Mesendoderm (in vitro differentiated cells): Measurements from ENCODE around the gene BCL2.
"Not testable (repeated sequence)": the region's sequence is repeated elsewhere in the genome, so short reads cannot be mapped to it uniquely, and the experiment has no call there.

ENCODE experiments used
- DNase-seq: peaks from one replicate; pipeline ENCODE4 v3.0.0; 2013
- H2AK5ac ChIP-seq: 2 replicates; pipeline ENCODE4 v1.6.1; 2013; ENCODE audit warnings: low read length, inconsistent platforms
- H2BK120ac ChIP-seq: 2 replicates; pipeline ENCODE4 v1.6.1; 2013; ENCODE audit warnings: low read depth, mild to moderate bottlenecking, low read length, moderate library complexity, mixed read lengths
- H2BK15ac ChIP-seq: replicated peaks from 2 replicates; pipeline ENCODE4 v1.6.1; 2013; ENCODE audit warnings: low read depth, mild to moderate bottlenecking, moderate library complexity
- H2BK5ac ChIP-seq: 2 replicates; pipeline ENCODE4 v1.6.1; 2013; ENCODE audit warnings: low read length, inconsistent platforms
- H3K18ac ChIP-seq: 2 replicates; pipeline ENCODE4 v1.6.1; 2013; ENCODE audit warnings: mild to moderate bottlenecking, low read length, mixed read lengths
- H3K23ac ChIP-seq: one replicate; pipeline ENCODE4 v1.6.1; 2013; ENCODE audit warnings: low read length
- H3K27ac ChIP-seq: 2 replicates; pipeline ENCODE4 v1.5.1; 2013; ENCODE audit warnings: low read depth, mild to moderate bottlenecking, inconsistent platforms, low read length, moderate library complexity
- H3K27me3 ChIP-seq: 2 replicates; pipeline ENCODE4 v1.6.1; 2013; ENCODE audit warnings: low read length, control low read depth, mild to moderate bottlenecking, inconsistent platforms; ENCODE audit not compliant: insufficient read depth, poor library complexity
- H3K36me3 ChIP-seq: 2 replicates; pipeline ENCODE4 v1.6.1; 2013; ENCODE audit warnings: low read length, inconsistent platforms; ENCODE audit not compliant: control insufficient read depth, insufficient read depth
- H3K4ac ChIP-seq: one replicate; pipeline ENCODE4 v1.6.1; 2013; ENCODE audit warnings: low read depth, mild to moderate bottlenecking, low read length, moderate library complexity
- H3K4me1 ChIP-seq: 2 replicates; pipeline ENCODE4 v1.6.1; 2013; ENCODE audit warnings: low read depth, low read length, inconsistent platforms; ENCODE audit not compliant: control insufficient read depth
- H3K4me2 ChIP-seq: 2 replicates; pipeline ENCODE4 v1.6.1; 2013; ENCODE audit warnings: low read length
- H3K4me3 ChIP-seq: 2 replicates; pipeline ENCODE4 v1.5.1; 2013; ENCODE audit warnings: mild to moderate bottlenecking, low read length
- H3K56ac ChIP-seq: one replicate; pipeline ENCODE4 v1.6.1; 2013; ENCODE audit warnings: low read length
- H3K79me1 ChIP-seq: 2 replicates; pipeline ENCODE4 v1.6.1; 2013; ENCODE audit warnings: low read length, inconsistent platforms
- H3K79me2 ChIP-seq: 2 replicates; pipeline ENCODE4 v1.6.1; 2013; ENCODE audit warnings: mild to moderate bottlenecking, low read length; ENCODE audit not compliant: control insufficient read depth, insufficient read depth
- H3K9ac ChIP-seq: 2 replicates; pipeline ENCODE4 v1.6.1; 2013; ENCODE audit warnings: low read length, inconsistent platforms
- H4K5ac ChIP-seq: one replicate; pipeline ENCODE4 v1.6.1; 2013; ENCODE audit warnings: low read length
- H4K8ac ChIP-seq: one replicate; pipeline ENCODE4 v1.6.1; 2013; ENCODE audit warnings: low read depth, mild to moderate bottlenecking, control low read depth, low read length, moderate library complexity
- WGBS: extraction: QIAGEN DNeasy Blood & Tissue Kit; methylation state at CpG from one replicate; pipeline ENCODE4 v1.1.7; 2013; ENCODE audit warnings: low lambda C conversion rate, missing lambda C conversion rate; ENCODE audit not compliant: insufficient coverage; ENCODE audit errors: extremely low coverage; 5-methylcytosine and 5-hydroxymethylcytosine counted together

Gene BCL2

GRCh38 chr18:63195326-63196159 is 124.0 kb downstream of the BCL2 start:
- H3K23ac ChIP-seq, result no peak overlapping the region
- no peaks in the 10 kb centered on the region for H3K4me1 ChIP-seq
- H3K79me2 ChIP-seq, result no peaks in the 10 kb centered on the region
- H2BK15ac ChIP-seq, result no peak overlapping the region
- H3K79me1 ChIP-seq, result no peaks in the 10 kb centered on the region
- no peak overlapping the region for H3K9ac ChIP-seq
- H3K27ac ChIP-seq, result no peak overlapping the region
- H3K36me3 ChIP-seq, result no peaks in the 10 kb centered on the region
- H2BK120ac ChIP-seq, result no peak overlapping the region
- H3K56ac ChIP-seq, result no peak overlapping the region
- H2BK5ac ChIP-seq, result no peak overlapping the region
- no peak for DNase-seq
- H3K4ac ChIP-seq, result no peak overlapping the region
- no peak overlapping the region for H3K4me2 ChIP-seq
- no peaks in the 10 kb centered on the region for H3K27me3 ChIP-seq
- no peak overlapping the region for H4K8ac ChIP-seq
- H3K4me3 ChIP-seq, result no peak overlapping the region
- no peak overlapping the region for H3K18ac ChIP-seq
- no peak overlapping the region for H2AK5ac ChIP-seq
- no CpG with 5 or more reads among the region's 4 CpGs for WGBS
- no peak overlapping the region for H4K5ac ChIP-seq

GRCh38 chr18:63192885-63193349 is 126.7 kb downstream of the BCL2 start:
- Histone ChIP-seq H4K8ac (no peak overlapping the region), H3K27ac (no peak overlapping the region), H3K27me3 (no peaks in the 10 kb centered on the region), H3K4ac (no peak overlapping the region), H4K5ac (no peak overlapping the region), H3K36me3 (no peaks in the 10 kb centered on the region), H3K56ac (no peak overlapping the region), H2BK15ac (no peak overlapping the region), H3K23ac (no peak overlapping the region), H3K4me2 (no peak overlapping the region), H2BK120ac (no peak overlapping the region), H2BK5ac (no peak overlapping the region), H3K9ac (no peak overlapping the region), H3K4me1 (no peaks in the 10 kb centered on the region), H3K79me2 (no peaks in the 10 kb centered on the region), H3K18ac (no peak overlapping the region), H3K79me1 (no peaks in the 10 kb centered on the region), H3K4me3 (no peak overlapping the region), H2AK5ac (no peak overlapping the region)
- no CpG with 5 or more reads among the region's 3 CpGs for WGBS
- DNase-seq, result no peak

- Histone ChIP-seq H3K4me3 (no peak overlapping the region), H3K23ac (no peak overlapping the region), H3K4me2 (no peak overlapping the region), H3K18ac (no peak overlapping the region), H3K56ac (no peak overlapping the region), H2BK120ac (no peak overlapping the region), H2BK5ac (no peak overlapping the region), H3K27me3 (no peaks in the 10 kb centered on the region), H3K79me2 (no peaks in the 10 kb centered on the region), H3K9ac (no peak overlapping the region), H3K27ac (no peak overlapping the region), H2AK5ac (no peak overlapping the region), H3K4ac (no peak overlapping the region), H3K79me1 (no peaks in the 10 kb centered on the region), H4K8ac (no peak overlapping the region), H3K4me1 (no peaks in the 10 kb centered on the region), H3K36me3 (no peaks in the 10 kb centered on the region), H4K5ac (no peak overlapping the region), H2BK15ac (no peak overlapping the region)
- WGBS, result no CpG with 5 or more reads among the region's 6 CpGs
- DNase-seq, result peak; percentile 27
These were observed 127.3 kb downstream of the BCL2 start for GRCh38 chr18:63192126-63192884.

GRCh38 chr18:63191413-63191812 is 128.2 kb downstream of the BCL2 start:
- Histone ChIP-seq H3K27ac (no peak overlapping the region), H2BK5ac (no peak overlapping the region), H3K27me3 (no peaks in the 10 kb centered on the region), H3K36me3 (no peaks in the 10 kb centered on the region), H3K79me1 (no peaks in the 10 kb centered on the region), H4K8ac (no peak overlapping the region), H2BK15ac (no peak overlapping the region), H3K56ac (no peak overlapping the region), H3K9ac (no peak overlapping the region), H3K23ac (no peak overlapping the region), H3K79me2 (no peaks in the 10 kb centered on the region), H3K18ac (no peak overlapping the region), H2BK120ac (no peak overlapping the region), H4K5ac (no peak overlapping the region), H3K4me1 (no peaks in the 10 kb centered on the region), H3K4me2 (no peak overlapping the region), H3K4me3 (no peak overlapping the region), H3K4ac (no peak overlapping the region), H2AK5ac (no peak overlapping the region)
- WGBS, result no CpG with 5 or more reads among the region's 1 CpG
- no peak for DNase-seq

- WGBS, result no CpG with 5 or more reads among the region's 2 CpGs
- H3K23ac ChIP-seq, result not testable (repeated sequence)
These were observed 128.7 kb downstream of the BCL2 start for GRCh38 chr18:63190838-63191237.

More at GRCh38 chr18:63190838-63191237, 128.7 kb downstream of the BCL2 start:
- H3K56ac ChIP-seq, H3K79me2 ChIP-seq, H2BK120ac ChIP-seq, H3K27me3 ChIP-seq, H3K27ac ChIP-seq, H3K36me3 ChIP-seq, H3K4me1 ChIP-seq, H4K5ac ChIP-seq, H2AK5ac ChIP-seq, H3K79me1 ChIP-seq, H3K4ac ChIP-seq, H3K4me3 ChIP-seq, DNase-seq, H2BK5ac ChIP-seq, H3K4me2 ChIP-seq, H4K8ac ChIP-seq, H3K9ac ChIP-seq, H2BK15ac ChIP-seq, H3K18ac ChIP-seq: not testable (repeated sequence)
